Liver (tissue), 6 donors: ENCODE results near the gene SPA17. TPM values are rescaled to one million over a fixed set of nuclear protein-coding genes. Genes with fewer than 3 reads are reported as not detected.

Experiments
- ATF3 ChIP-seq: IDR thresholded peaks from 2 replicates; pipeline ENCODE4 v1.6.1; 2016; ENCODE audit warnings: antibody characterized with exemption
- HNF4G ChIP-seq: IDR thresholded peaks from 2 replicates; pipeline ENCODE4 v1.6.1; 2016; ENCODE audit warnings: antibody characterized with exemption
- MAX ChIP-seq: IDR thresholded peaks from 2 replicates; pipeline ENCODE4 v1.6.1; 2016; ENCODE audit warnings: antibody characterized with exemption
- NR2F2 ChIP-seq: IDR thresholded peaks from 2 replicates; pipeline ENCODE4 v1.6.1; 2016; ENCODE audit warnings: antibody characterized with exemption
- polyA plus RNA-seq, 2 donors: library from polyadenylated mRNA; stranded (reverse) in 1 of 2; unstranded in 1 of 2; fragments of 200-250 nt in 1 of 2; fragments of >200 nt in 1 of 2; fragmentation: Nextera tagmentation in 1 of 2; extraction: Ambion mirVana in 1 of 2; gene quantifications; one replicate each; pipeline versions ENCODE4 v1.2.1 to v1.2.3, GENCODE V29; 2013 to 2015
- small RNA-seq: library from RNA; depleted of rRNA; stranded (forward); fragments of <200 nt; gene quantifications from one replicate; pipeline ENCODE3, GENCODE V24; 2014
- total RNA-seq, 2 donors: library from RNA; depleted of rRNA; stranded (reverse); fragments of >200 nt; gene quantifications; one replicate each; pipeline ENCODE4 v1.2.3, GENCODE V29; 2014
- donor health status: healthy.
- donor health status: healthy.
- donor health status: healthy.

The SPA17 gene
- total and polyA plus RNA-seq, 4 donors: 0.47 to 3.2 (median 1.9) TPM

GRCh38 chr11:124746621-124747243 lies 73.0 kb downstream of the SPA17 start (continued):
- TF ChIP-seq MAX: no peak
- no peak for TF ChIP-seq NR2F2
- TF ChIP-seq ATF3: no peak
- no peak for TF ChIP-seq HNF4G

Small RNAs within 50 kb of the gene (small RNA-seq; reads per million reads assigned to genes)
- gene RNA5SP352: not detected

Other genes starting within 250 kb of the SPA17 start
- gene OR8B4, start 249.0 kb upstream of the SPA17 start, total RNA-seq: not detected
- not detected for gene OR8B4, start 249.0 kb upstream of the SPA17 start, polyA plus RNA-seq
- not detected for gene OR8B8, start 228.2 kb upstream of the SPA17 start, total RNA-seq
- gene OR8B8, start 228.2 kb upstream of the SPA17 start, polyA plus RNA-seq: not detected
- gene OR8B12, start 130.2 kb upstream of the SPA17 start, total RNA-seq: not detected
- gene OR8B12, start 130.2 kb upstream of the SPA17 start, polyA plus RNA-seq: not detected
- gene OR8A1, start 103.9 kb upstream of the SPA17 start, total RNA-seq: not detected
- not detected for gene OR8A1, start 103.9 kb upstream of the SPA17 start, polyA plus RNA-seq
- not detected for gene PANX3, start 62.5 kb upstream of the SPA17 start, total RNA-seq
- gene PANX3, start 62.5 kb upstream of the SPA17 start, polyA plus RNA-seq: not detected
- 10 to 100 TPM; 13.4 to 18.7 TPM for gene TBRG1, start 51.0 kb upstream of the SPA17 start, total RNA-seq
- gene TBRG1, start 51.0 kb upstream of the SPA17 start, polyA plus RNA-seq: 10 to 100 TPM; 14.3 to 32.4 TPM
- gene SIAE, start 165 bp upstream of the SPA17 start, total RNA-seq: 10 to 100 TPM in 1 of 2 donors, 1 to 10 TPM in 1; 6.4 to 11.5 TPM
- 10 to 100 TPM; 11.0 to 33.9 TPM for gene SIAE, start 165 bp upstream of the SPA17 start, polyA plus RNA-seq
- 1 to 10 TPM in 1 of 2 donors, not detected in 1; 1.7 TPM for gene NRGN, start 66.0 kb downstream of the SPA17 start, total RNA-seq
- 1 to 10 TPM in 1 of 2 donors, under 1 TPM in 1; 0.51 to 1.6 TPM for gene NRGN, start 66.0 kb downstream of the SPA17 start, polyA plus RNA-seq
- under 1 TPM in 1 of 2 donors, not detected in 1; 0.75 TPM for gene VSIG2, start 78.4 kb downstream of the SPA17 start, total RNA-seq
- gene VSIG2, start 78.4 kb downstream of the SPA17 start, polyA plus RNA-seq: 1 to 10 TPM in 1 of 2 donors, under 1 TPM in 1; 0.51 to 1.3 TPM
- gene ESAM, start 88.4 kb downstream of the SPA17 start, total RNA-seq: 1 to 10 TPM; 4.0 to 9.8 TPM
- gene ESAM, start 88.4 kb downstream of the SPA17 start, polyA plus RNA-seq: 10 to 100 TPM in 1 of 2 donors, 1 to 10 TPM in 1; 9.9 to 15.6 TPM
- 1 to 10 TPM; 3.0 to 7.7 TPM for gene MSANTD2, start 126.5 kb downstream of the SPA17 start, total RNA-seq
- 1 to 10 TPM; 1.6 to 1.7 TPM for gene MSANTD2, start 126.5 kb downstream of the SPA17 start, polyA plus RNA-seq
- 1 to 10 TPM; 1.1 to 1.2 TPM for gene ROBO3, start 191.5 kb downstream of the SPA17 start, total RNA-seq
- gene ROBO3, start 191.5 kb downstream of the SPA17 start, polyA plus RNA-seq: 1 to 10 TPM; 1.6 to 2.2 TPM
- 10 to 100 TPM in 1 of 2 donors, 1 to 10 TPM in 1; 6.4 to 17.2 TPM for gene ROBO4, start 224.0 kb downstream of the SPA17 start, total RNA-seq
- 1 to 10 TPM; 2.5 to 8.7 TPM for gene ROBO4, start 224.0 kb downstream of the SPA17 start, polyA plus RNA-seq
- gene HEPN1, start 245.3 kb downstream of the SPA17 start, total RNA-seq: not detected
- gene HEPN1, start 245.3 kb downstream of the SPA17 start, polyA plus RNA-seq: 1 to 10 TPM in 1 of 2 donors, under 1 TPM in 1; 0.22 to 2.6 TPM